ENCODE results near the gene TMEM37.

- no peak for TF ChIP-seq CTCF (IDR thresholded peaks at IDR 0.05; ENCODE audit: borderline replicate concordance, extremely low read depth, low read length, poor library complexity, severe bottlenecking)
- TF ChIP-seq EZH2 (IDR thresholded peaks at IDR 0.05; ENCODE audit: borderline replicate concordance, low read depth, low read length, severe bottlenecking), result no peak
Observed at GRCh38 chr2:119483896-119484718, 52.5 kb downstream of the TMEM37 start.

All from DND-41 (cell line).